ENCODE data around the gene FBXL5.

DNA sequence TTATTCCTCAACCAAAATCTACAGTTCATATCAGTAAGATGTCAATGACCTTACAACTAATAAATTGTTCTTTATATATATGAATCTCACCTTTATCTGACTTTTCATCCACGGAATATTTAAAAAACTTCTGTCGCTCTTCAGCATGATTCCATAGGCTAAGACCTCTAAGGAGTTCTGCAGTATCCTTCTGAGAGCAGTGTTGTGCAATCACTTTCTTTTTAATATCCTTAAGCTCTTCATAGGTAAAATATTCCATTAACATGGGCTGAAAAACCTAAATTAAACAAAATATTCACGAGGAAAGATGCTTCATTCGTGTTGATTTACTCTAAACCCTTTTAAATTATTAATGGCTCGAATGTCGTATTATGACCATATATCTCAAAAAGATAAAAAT lies 16.7 kb downstream of the FBXL5 start:
- no peak for TF ChIP-seq EZH2 (IDR thresholded peaks at IDR 0.05; ENCODE audit: low read length, missing control alignments)
- TF ChIP-seq, protein P1, sequence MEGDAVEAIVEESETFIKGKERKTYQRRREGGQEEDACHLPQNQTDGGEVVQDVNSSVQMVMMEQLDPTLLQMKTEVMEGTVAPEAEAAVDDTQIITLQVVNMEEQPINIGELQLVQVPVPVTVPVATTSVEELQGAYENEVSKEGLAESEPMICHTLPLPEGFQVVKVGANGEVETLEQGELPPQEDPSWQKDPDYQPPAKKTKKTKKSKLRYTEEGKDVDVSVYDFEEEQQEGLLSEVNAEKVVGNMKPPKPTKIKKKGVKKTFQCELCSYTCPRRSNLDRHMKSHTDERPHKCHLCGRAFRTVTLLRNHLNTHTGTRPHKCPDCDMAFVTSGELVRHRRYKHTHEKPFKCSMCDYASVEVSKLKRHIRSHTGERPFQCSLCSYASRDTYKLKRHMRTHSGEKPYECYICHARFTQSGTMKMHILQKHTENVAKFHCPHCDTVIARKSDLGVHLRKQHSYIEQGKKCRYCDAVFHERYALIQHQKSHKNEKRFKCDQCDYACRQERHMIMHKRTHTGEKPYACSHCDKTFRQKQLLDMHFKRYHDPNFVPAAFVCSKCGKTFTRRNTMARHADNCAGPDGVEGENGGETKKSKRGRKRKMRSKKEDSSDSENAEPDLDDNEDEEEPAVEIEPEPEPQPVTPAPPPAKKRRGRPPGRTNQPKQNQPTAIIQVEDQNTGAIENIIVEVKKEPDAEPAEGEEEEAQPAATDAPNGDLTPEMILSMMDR (conservative IDR thresholded peaks at IDR 0.05 in 1 of 2, IDR thresholded peaks at IDR 0.05 in 1 of 2; ENCODE audit: low read depth in 1 of 2, low read length in 2 of 2): no peak

Measured in fibroblast of lung (primary cell).